Right kidney (tissue), 1 donor: ENCODE measurements around the gene UGT2A3.
A peak's percentile ranks its signal among the peaks of the same experiment; 100 is the strongest.

Experiments used
- DNase-seq: peaks from one replicate; pipeline ENCODE4 v3.0.0-alpha.2; 2016

The UGT2A3 gene

GRCh38 chr4:68921051-68921450 is 30.6 kb downstream of the UGT2A3 start:
- DNase-seq = no peak

- no peak for DNase-seq
These were observed 34.6 kb downstream of the UGT2A3 start for GRCh38 chr4:68917016-68917415.

GRCh38 chr4:68912807-68913206 is 38.8 kb downstream of the UGT2A3 start:
- no peak for DNase-seq

GRCh38 chr4:68909385-68909784 is 42.2 kb downstream of the UGT2A3 start:
- DNase-seq = no peak

GRCh38 chr4:68907788-68908700 is 43.6 kb downstream of the UGT2A3 start:
- DNase-seq = no peak

GRCh38 chr4:68907245-68907644 is 44.4 kb downstream of the UGT2A3 start:
- no peak for DNase-seq

GRCh38 chr4:68906780-68907137 is 44.8 kb downstream of the UGT2A3 start:
- DNase-seq = no peak

GRCh38 chr4:68905939-68906779 is 45.4 kb downstream of the UGT2A3 start:
- DNase-seq = peak; percentile 45

GRCh38 chr4:68905598-68905938 is 46.0 kb downstream of the UGT2A3 start:
- no peak for DNase-seq

- peak; percentile 26 for DNase-seq
These were observed 46.8 kb downstream of the UGT2A3 start for GRCh38 chr4:68904786-68905185.

- no peak for DNase-seq
These were observed 54.9 kb downstream of the UGT2A3 start for GRCh38 chr4:68896749-68897148.

GRCh38 chr4:68895561-68896198 is 55.9 kb downstream of the UGT2A3 start:
- no peak for DNase-seq

GRCh38 chr4:68892861-68893260 is 58.7 kb downstream of the UGT2A3 start:
- no peak for DNase-seq

GRCh38 chr4:68891678-68892077 is 59.9 kb downstream of the UGT2A3 start:
- no peak for DNase-seq

- DNase-seq = no peak
These were observed 66.1 kb downstream of the UGT2A3 start for GRCh38 chr4:68885545-68885944.

- DNase-seq = no peak
These were observed 67.7 kb downstream of the UGT2A3 start for GRCh38 chr4:68883870-68884269.
